GM12872 (cell line): ENCODE measurements around the gene ARSB.

Source experiments
- CTCF ChIP-seq: IDR thresholded peaks from 3 replicates; pipeline ENCODE4 v1.5.1; 2011; ENCODE audit warnings: low read depth, mild to moderate bottlenecking, low read length, moderate library complexity; ENCODE audit not compliant: insufficient read depth

ARSB gene

GRCh38 chr5:78746021-78746770 lies 238.9 kb downstream of the ARSB start:
- TF ChIP-seq CTCF: no peak

GRCh38 chr5:78744951-78745534 lies 240.1 kb downstream of the ARSB start:
- no peak for TF ChIP-seq CTCF

- TF ChIP-seq CTCF: no peak
Observed at GRCh38 chr5:78741019-78741418, 244.1 kb downstream of the ARSB start.

GRCh38 chr5:78738693-78739300 lies 246.3 kb downstream of the ARSB start:
- TF ChIP-seq CTCF: no peak

GRCh38 chr5:78738104-78738503 lies 247.0 kb downstream of the ARSB start:
- TF ChIP-seq CTCF: no peak

GRCh38 chr5:78735834-78736463 lies 249.2 kb downstream of the ARSB start:
- TF ChIP-seq CTCF: no peak

- TF ChIP-seq CTCF: no peak
Observed at GRCh38 chr5:78734950-78735349, 250.2 kb downstream of the ARSB start.
